Activated naive CD8-positive, alpha-beta T cell treated with anti-CD3 and anti-CD28 coated beads, Interleukin-2, amount 10 ng/mL, durations not matched to agents 7 days and 5 days (primary cell): Measurements from ENCODE around the gene SLC45A2. TPM values are rescaled to one million over a fixed set of nuclear protein-coding genes. Genes with fewer than 3 reads are reported as not detected.
"Not testable (repeated sequence)": the region's sequence is repeated elsewhere in the genome, so short reads cannot be mapped to it uniquely, and the experiment has no call there.

Source experiments
- ATAC-seq: fragments of 150-1000 bp; cut with Tn5 transposase; one replicate; pipeline ENCODE4 v1.10.0; 2021; ENCODE audit warnings: low read depth, moderate library complexity
- POLR2A ChIA-PET: fragments of 350-600 bp; sonication (Branson Sonifier 250); formaldehyde crosslinking; loops from one replicate; lab custom pipeline; 2021; ENCODE audit warnings: antibody characterized with exemption; lab: Charles Lee
- DNase-seq: peaks from one replicate; pipeline ENCODE4 v3.0.0; 2021
- H3K27ac Mint-ChIP-seq: one replicate; pipeline ENCODE4 v1.8.0; 2022; ENCODE audit warnings: mild to moderate bottlenecking, mixed read lengths
- H3K27me3 Mint-ChIP-seq: one replicate; pipeline ENCODE4 v1.8.0; 2022; ENCODE audit warnings: mild to moderate bottlenecking, moderate library complexity, mixed read lengths
- H3K36me3 Mint-ChIP-seq: one replicate; pipeline ENCODE4 v1.8.0; 2021; ENCODE audit warnings: mild to moderate bottlenecking, mixed read lengths
- H3K4me1 Mint-ChIP-seq: one replicate; pipeline ENCODE4 v1.8.0; 2021; ENCODE audit warnings: mixed read lengths
- H3K4me3 Mint-ChIP-seq: one replicate; pipeline ENCODE4 v1.8.0; 2022; ENCODE audit warnings: mild to moderate bottlenecking, moderate library complexity, mixed read lengths
- H3K9me3 Mint-ChIP-seq: one replicate; pipeline ENCODE4 v1.8.0; 2021; ENCODE audit warnings: mixed read lengths
- total RNA-seq, 2 experiments: library from RNA; stranded (reverse); gene quantifications; one replicate each; pipeline ENCODE4 v1.2.3, GENCODE V29; 2021

SLC45A2 gene
- total RNA-seq, 2 experiments from 2014 or later, result 0.40 TPM; not detected in 1

DNA sequence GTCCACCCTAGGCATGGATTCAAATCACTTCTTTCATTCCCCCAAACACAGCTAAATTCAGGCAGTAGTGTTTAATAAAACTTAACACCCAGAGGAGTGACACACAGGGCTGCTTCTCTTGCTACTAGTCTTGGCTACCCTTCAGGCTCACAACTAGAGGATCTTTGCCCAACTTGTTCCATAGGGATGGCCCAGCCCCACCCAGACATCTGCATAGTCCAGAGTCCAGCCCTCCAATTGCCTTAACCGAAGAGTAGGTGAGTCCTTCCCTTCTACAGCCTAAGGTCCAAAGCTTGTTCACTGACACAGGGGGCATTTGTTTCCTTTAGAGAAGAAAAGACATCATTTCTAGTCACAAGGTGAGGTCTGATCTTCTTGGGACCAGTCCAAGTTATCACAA is 63.5 kb downstream of the SLC45A2 start:
- H3K27me3 Mint-ChIP-seq, result no peaks in the 10 kb centered on the region
- ATAC-seq, result no peak

DNA sequence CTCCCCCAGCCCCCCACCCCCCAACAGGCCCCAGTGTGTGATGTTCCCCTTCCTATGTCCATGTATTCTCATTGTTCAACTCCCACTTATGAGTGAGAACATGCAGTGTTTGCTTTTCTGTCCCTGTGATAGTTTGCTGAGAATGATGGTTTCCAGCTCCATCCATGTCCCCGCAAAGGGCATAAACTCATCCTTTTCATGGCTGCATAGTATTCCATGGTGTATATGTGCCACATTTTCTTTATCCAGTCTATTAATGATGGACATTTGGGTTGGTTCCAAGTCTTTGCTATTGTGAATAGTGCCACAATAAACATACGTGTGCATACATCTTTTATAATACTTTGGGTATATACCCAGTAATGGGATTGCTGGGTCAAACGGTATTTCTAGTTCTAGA is 69.6 kb downstream of the SLC45A2 start:
- DNase-seq, POLR2A ChIA-PET, ATAC-seq, H3K4me3 Mint-ChIP-seq, H3K36me3 Mint-ChIP-seq, H3K27ac Mint-ChIP-seq, H3K27me3 Mint-ChIP-seq, H3K4me1 Mint-ChIP-seq: not testable (repeated sequence)
- peaks cover 25% of the 10 kb centered on the region for H3K9me3 Mint-ChIP-seq

More for the DNA sequence above, 63.5 kb downstream of the SLC45A2 start:
- Mint-ChIP-seq H3K36me3 (no peaks in the 10 kb centered on the region), H3K4me1 (no peaks in the 10 kb centered on the region), H3K9me3 (peaks cover 21% of the 10 kb centered on the region), H3K4me3 (no peak overlapping the region), H3K27ac (no peak overlapping the region)
- DNase-seq, result no peak
- POLR2A ChIA-PET, result no interaction called here

DNA sequence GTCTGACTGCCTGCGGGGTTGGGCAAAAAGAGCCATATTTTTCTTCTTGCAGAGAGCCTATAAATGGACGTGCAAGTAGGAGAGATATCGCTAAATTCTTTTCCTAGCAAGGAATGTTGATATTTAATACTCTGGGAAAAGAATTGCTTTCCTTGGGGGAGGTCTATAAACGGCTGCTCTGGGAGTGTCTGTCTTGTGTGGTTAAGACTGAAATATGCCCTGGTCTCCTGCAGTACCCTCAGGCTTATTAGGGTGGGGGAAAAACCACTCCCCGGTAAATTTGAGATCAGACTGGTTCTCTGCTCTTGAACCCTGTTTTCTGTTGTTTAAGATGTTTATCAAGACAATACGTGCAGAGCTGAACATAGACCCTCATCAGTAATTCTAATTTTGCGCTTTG is 78.2 kb downstream of the SLC45A2 start:
- POLR2A ChIA-PET, H3K4me3 Mint-ChIP-seq, H3K27me3 Mint-ChIP-seq: not testable (repeated sequence)

DNA sequence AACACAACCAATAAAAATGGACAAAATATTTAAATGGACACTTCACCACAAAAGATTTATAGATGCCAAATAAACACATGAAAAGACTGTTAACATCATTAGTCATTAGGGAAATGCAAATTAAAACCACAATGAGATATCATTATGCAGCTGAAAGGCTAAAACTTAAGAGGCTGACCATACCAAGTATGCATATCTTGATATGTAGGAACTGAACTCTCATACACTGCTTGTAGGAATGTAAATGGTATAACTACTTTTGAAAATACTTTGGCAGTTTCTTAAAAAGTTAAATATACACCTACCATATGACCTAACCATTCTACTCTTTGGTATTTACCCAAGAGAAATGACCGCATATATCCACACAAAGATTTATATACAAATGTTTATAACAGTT is 79.1 kb downstream of the SLC45A2 start:
- POLR2A ChIA-PET, result no interaction called here
- ATAC-seq (no peak), DNase-seq (no peak)
- Mint-ChIP-seq H3K36me3 (no peaks in the 10 kb centered on the region), H3K4me1 (no peaks in the 10 kb centered on the region), H3K9me3 (peaks cover 15% of the 10 kb centered on the region), H3K4me3 (no peak overlapping the region), H3K27me3 (peaks cover 4% of the 10 kb centered on the region), H3K27ac (no peak overlapping the region)

More for the DNA sequence above, 78.2 kb downstream of the SLC45A2 start:
- ATAC-seq, H3K4me1 Mint-ChIP-seq, H3K27ac Mint-ChIP-seq, H3K36me3 Mint-ChIP-seq, DNase-seq: not testable (repeated sequence)
- peaks cover 15% of the 10 kb centered on the region for H3K9me3 Mint-ChIP-seq

DNA sequence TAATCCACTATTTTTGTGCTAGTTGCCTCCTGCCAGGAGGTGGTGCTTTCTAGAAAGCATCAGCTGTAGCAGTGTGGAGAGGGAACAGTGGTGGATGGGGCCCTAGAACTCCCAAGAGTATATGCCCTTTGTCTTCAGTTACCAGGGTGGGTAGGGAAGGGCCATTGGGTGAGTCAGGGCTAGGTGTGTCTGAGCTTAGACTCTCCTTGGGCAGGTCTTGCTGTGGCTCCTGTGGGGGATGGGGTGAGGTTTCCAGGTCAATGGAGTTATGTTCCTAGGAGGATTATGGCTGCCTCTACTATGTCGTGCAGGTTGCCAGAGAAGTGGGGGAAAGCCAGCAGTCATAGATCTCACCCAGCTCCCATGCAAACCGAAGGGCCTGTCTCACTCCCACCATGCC is 81.4 kb downstream of the SLC45A2 start:
- no peak overlapping the region for H3K27ac Mint-ChIP-seq
- DNase-seq, result no peak

DNA sequence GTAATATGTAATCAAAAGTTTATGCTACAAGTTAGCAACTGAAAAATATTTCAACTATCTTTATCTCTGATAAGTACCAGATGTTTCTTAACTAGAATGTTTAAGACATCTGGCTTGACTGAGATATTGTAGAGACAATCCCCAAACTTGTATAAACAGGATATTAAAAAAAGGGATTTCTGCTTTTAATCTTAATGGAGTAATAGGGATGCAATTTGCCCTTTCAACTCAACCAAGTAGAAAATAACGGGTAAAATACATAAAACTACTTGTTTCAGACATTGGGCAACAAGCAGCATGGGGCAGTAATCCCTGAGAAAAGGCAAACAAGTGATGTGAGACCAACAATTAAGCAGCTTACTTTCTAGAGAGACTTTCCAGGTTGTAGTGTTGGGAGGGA is 83.3 kb downstream of the SLC45A2 start:
- Mint-ChIP-seq H3K4me3 (no peak overlapping the region), H3K27me3 (peaks cover 4% of the 10 kb centered on the region), H3K27ac (no peak overlapping the region), H3K9me3 (peaks cover 6% of the 10 kb centered on the region), H3K36me3 (no peaks in the 10 kb centered on the region), H3K4me1 (no peaks in the 10 kb centered on the region)
- POLR2A ChIA-PET, result no interaction called here
- DNase-seq (no peak), ATAC-seq (no peak)

More for the DNA sequence above, 81.4 kb downstream of the SLC45A2 start:
- peaks cover 15% of the 10 kb centered on the region for H3K9me3 Mint-ChIP-seq
- no peaks in the 10 kb centered on the region for H3K4me1 Mint-ChIP-seq
- no peaks in the 10 kb centered on the region for H3K36me3 Mint-ChIP-seq
- H3K4me3 Mint-ChIP-seq, result no peak overlapping the region
- peaks cover 4% of the 10 kb centered on the region for H3K27me3 Mint-ChIP-seq
- POLR2A ChIA-PET, result no interaction called here
- ATAC-seq, result no peak

Other genes starting within 250 kb of the SLC45A2 start
- not detected for gene ADAMTS12, start 92.7 kb downstream of the SLC45A2 start, total RNA-seq
- gene RXFP3, start 48.3 kb downstream of the SLC45A2 start, total RNA-seq, result not detected
- gene AMACR, start 23.4 kb upstream of the SLC45A2 start, total RNA-seq, result 1 to 10 TPM; 5.9 to 6.1 TPM
- gene C1QTNF3, start 58.5 kb upstream of the SLC45A2 start, total RNA-seq, result 1 to 10 TPM; 4.1 to 4.8 TPM